Heart left ventricle (tissue), 16 donors: Measurements from ENCODE around the gene GSK3A. TPM values are rescaled to one million over a fixed set of nuclear protein-coding genes. Genes with fewer than 3 reads are reported as not detected.
A peak's percentile ranks its signal among the peaks of the same experiment; 100 is the strongest.

Experiments
- ATAC-seq, 4 donors: fragments of 200-7000 bp; cut with Tn5 transposase; one replicate each; pipeline ENCODE4 v1.9.1; 2020 to 2022; ENCODE audit warnings: moderate library complexity in 4 of 4, mild to moderate bottlenecking in 3 of 4, moderate number of reproducible peaks in 1 of 4
- DNase-seq, 5 donors: peaks; one replicate each; pipeline ENCODE4 v3.0.0-alpha.2; 2020
- H3K27ac ChIP-seq, 12 donors: fragments of 200-600 bp; sonication (generic) in 4 of 12; one replicate each; pipeline versions ENCODE4 v1.5.0 to v1.8.0; 2016 to 2022; ENCODE audit warnings: mild to moderate bottlenecking in 2 of 12
- H3K27me3 ChIP-seq, 9 donors: fragments of 200-600 bp; sonication (generic) in 2 of 9; one replicate each; pipeline versions ENCODE4 v1.5.1 to v1.8.0; 2016 to 2022; ENCODE audit warnings: mild to moderate bottlenecking in 3 of 9
- H3K36me3 ChIP-seq, 9 donors: fragments of 200-600 bp; sonication (generic) in 2 of 9; one replicate each; pipeline versions ENCODE4 v1.5.0 to v1.8.0; 2018 to 2022; ENCODE audit warnings: mild to moderate bottlenecking in 2 of 9
- H3K4me1 ChIP-seq, 12 donors: fragments of 200-600 bp; sonication (generic) in 4 of 12; one replicate each; pipeline versions ENCODE4 v1.5.0 to v1.8.0; 2016 to 2022; ENCODE audit warnings: mild to moderate bottlenecking in 3 of 12
- H3K4me3 ChIP-seq, 12 donors: fragments of 200-600 bp; sonication (generic) in 4 of 12; one replicate each; pipeline versions ENCODE4 v1.5.0 to v1.8.0; 2017 to 2022; ENCODE audit warnings: mild to moderate bottlenecking in 9 of 12, moderate library complexity in 4 of 12
- H3K9me3 ChIP-seq, 12 donors: fragments of 200-600 bp; sonication (generic) in 4 of 12; one replicate each; pipeline versions ENCODE4 v1.5.0 to v1.8.0; 2016 to 2022; ENCODE audit warnings: mild to moderate bottlenecking in 1 of 12
- POLR2A ChIP-seq, 2 donors: fragments of 450-650 bp; IDR thresholded peaks; one replicate each; pipeline ENCODE4 v1.6.1; 2017; ENCODE audit warnings: antibody characterized with exemption in 2 of 2, mild to moderate bottlenecking in 2 of 2, moderate library complexity in 2 of 2
- WGBS, 4 donors: extraction: QIAGEN DNeasy Blood & Tissue Kit in 2 of 4; methylation state at CpG; one replicate each; pipeline versions ENCODE4 v1.1.5 to v1.1.7; 2013 to 2018; 5-methylcytosine and 5-hydroxymethylcytosine counted together
- intact Hi-C, 10 donors: fragments of 100-400 bp; cut with DNase I; formaldehyde crosslinking; loops; one replicate each; pipeline versions ENCODE4 v1.11.1 to v1.14.2; 2022
- polyA plus RNA-seq, 2 donors: library from polyadenylated mRNA; stranded (reverse); fragments of 200-250 nt; gene quantifications; one replicate each; pipeline ENCODE4 v1.2.3, GENCODE V29; 2013
- total RNA-seq, 9 donors: library from RNA; depleted of rRNA in 2 of 9; stranded (reverse); fragments of >200 nt in 2 of 9; fragmentation: NEBNext Ultra II Directional in 3 of 9; extraction: Animal tissue kit (Norgen Biotek cat#: 25700) in 3 of 9; gene quantifications; one replicate each; pipeline versions ENCODE4 v1.1.0 to v1.2.4, GENCODE V29; 2016 to 2023
- TF ChIP-seq, protein P1 (sequence below), 12 donors: fragments of 200-600 bp; sonication (generic) in 4 of 12; IDR thresholded peaks; one replicate each; pipeline versions ENCODE4 v1.5.0 to v1.8.0; 2018 to 2022; ENCODE audit warnings: antibody characterized with exemption in 12 of 12, mild to moderate bottlenecking in 5 of 12
- donor health status: ischemic (EF 13 %, LVEDD 7.1; RV severe dilation, severe dysfunction).
- donor health status: healthy with polysubstance abuse.
- donor health status: DM: no; HTN: yes; CAD: no.
- donor health status: DM: no; HTN: no; CAD: no.
- donor health status: ischemic (EF 25% LVEDD 6.9; RV normal size, moderate dysfunction).
- donor health status: ischemic (EF 25% LVEDD 5.7; RV mildly dilated, moderate dysfunction).
- donor health status: healthy.
- donor health status: DM: yes; HTN: yes; CAD: no.
- donor health status: ischemic (EF 35%, LVEDD 5.7; RV mildly dilated, moderate dysfunction).
- donor health status: nonischemic (EF 11% LVEDD 7.7; RV severe dilation, severe dysfunction).
- donor health status: DM: yes; HTN: yes; CAD: no.
- donor health status: PGD.
- donor health status: ischemic (EF 29% LVEDD 5.4; RV normal size, mild dysfunction).
- donor health status: nonischemic (EF 23%, LVEDD 6.1; RV moderate dilation, normal function).

GSK3A gene
- total and polyA plus RNA-seq, 11 donors = 22.5 to 76.5 (median 38.8) TPM

DNA sequence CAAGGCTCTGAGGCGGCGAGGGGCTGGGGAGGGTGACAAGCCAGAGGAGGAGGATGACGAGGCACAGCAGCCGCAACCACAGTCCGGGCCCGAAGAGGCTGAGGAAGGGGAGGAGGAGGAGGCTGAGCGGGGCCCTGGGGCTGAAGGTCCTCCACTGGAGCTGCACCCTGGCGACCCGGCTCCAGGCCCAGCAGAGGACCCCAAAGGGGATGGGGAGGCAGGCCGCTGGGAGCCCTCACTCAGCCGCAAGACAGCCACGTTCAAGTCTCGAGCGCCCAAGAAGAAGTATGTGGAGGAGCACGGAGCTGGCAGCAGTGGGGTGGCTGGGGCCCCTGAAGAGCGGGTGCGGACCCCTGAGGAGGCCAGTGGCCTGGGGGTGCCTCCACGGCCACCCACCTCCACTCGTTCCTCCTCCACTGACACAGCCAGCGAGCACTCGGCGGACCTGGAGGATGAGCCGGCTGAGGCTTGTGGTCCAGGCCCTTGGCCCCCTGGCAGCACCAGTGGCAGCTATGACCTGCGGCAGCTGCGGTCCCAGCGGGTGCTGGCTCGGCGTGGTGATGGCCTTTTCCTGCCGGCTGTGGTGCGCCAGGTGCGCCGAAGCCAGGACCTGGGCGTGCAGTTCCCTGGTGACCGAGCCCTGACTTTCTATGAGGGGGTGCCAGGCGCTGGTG is 29.6 kb upstream of the GSK3A start:
- no peak for ATAC-seq
- peak in 2 of 5 donors; percentile 18 to 32 for DNase-seq
- 86 to 90% (median 89%) methylated on average over 21 to 35 of the region's 35 CpGs for WGBS, 4 donors
- Histone ChIP-seq H3K36me3 (peaks cover 0 to 45% (median 29%) of the 10 kb centered on the region in 9 donors), H3K27ac (peak overlapping the region in 3 of 12 donors; percentile 90 to 95 (median 94)), H3K4me3 (no peak overlapping the region), H3K4me1 (peaks cover 8 to 66% (median 52%) of the 10 kb centered on the region in 12 donors), H3K27me3 (no peaks in the 10 kb centered on the region), H3K9me3 (no peaks in the 10 kb centered on the region)
- intact Hi-C loops = no loop called here
- TF ChIP-seq, protein P1, sequence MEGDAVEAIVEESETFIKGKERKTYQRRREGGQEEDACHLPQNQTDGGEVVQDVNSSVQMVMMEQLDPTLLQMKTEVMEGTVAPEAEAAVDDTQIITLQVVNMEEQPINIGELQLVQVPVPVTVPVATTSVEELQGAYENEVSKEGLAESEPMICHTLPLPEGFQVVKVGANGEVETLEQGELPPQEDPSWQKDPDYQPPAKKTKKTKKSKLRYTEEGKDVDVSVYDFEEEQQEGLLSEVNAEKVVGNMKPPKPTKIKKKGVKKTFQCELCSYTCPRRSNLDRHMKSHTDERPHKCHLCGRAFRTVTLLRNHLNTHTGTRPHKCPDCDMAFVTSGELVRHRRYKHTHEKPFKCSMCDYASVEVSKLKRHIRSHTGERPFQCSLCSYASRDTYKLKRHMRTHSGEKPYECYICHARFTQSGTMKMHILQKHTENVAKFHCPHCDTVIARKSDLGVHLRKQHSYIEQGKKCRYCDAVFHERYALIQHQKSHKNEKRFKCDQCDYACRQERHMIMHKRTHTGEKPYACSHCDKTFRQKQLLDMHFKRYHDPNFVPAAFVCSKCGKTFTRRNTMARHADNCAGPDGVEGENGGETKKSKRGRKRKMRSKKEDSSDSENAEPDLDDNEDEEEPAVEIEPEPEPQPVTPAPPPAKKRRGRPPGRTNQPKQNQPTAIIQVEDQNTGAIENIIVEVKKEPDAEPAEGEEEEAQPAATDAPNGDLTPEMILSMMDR (IDR thresholded peaks at IDR 0.05) = no peak
- TF ChIP-seq POLR2A (IDR thresholded peaks at IDR 0.05) = no peak

DNA sequence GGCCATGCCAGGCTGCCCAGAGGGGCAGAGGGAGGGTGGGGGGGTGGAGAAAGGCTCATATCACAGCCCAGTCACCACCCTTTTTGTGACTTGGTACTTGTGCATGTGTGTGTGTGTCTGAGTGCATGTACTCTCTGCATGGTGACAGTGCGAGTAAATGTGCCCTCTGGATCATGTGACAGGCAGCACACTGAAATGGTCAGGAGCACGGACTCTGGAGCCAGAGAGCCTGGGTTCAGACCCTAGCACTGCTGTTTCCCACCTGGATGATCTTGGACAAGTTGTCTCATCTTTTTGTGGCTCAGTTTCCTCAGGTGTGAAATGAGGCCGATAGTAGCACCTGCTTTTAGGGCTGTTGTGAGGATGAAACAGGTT is 28.6 kb upstream of the GSK3A start:
- H3K4me3 ChIP-seq = peak overlapping the region in 10 of 12 donors; percentile 54 to 79 (median 69)
- H3K27ac ChIP-seq = peak overlapping the region; percentile 74 to 98 (median 90)
- peaks cover 8 to 57% (median 44%) of the 10 kb centered on the region in 12 donors for H3K4me1 ChIP-seq
- no peak for ATAC-seq
- no peaks in the 10 kb centered on the region for H3K27me3 ChIP-seq
- intact Hi-C loops = no loop called here
- no peaks in the 10 kb centered on the region for H3K9me3 ChIP-seq
- TF ChIP-seq, protein P1 (IDR thresholded peaks at IDR 0.05) = no peak
- no peak for TF ChIP-seq POLR2A (IDR thresholded peaks at IDR 0.05)
- peaks cover 0 to 42% (median 29%) of the 10 kb centered on the region in 9 donors for H3K36me3 ChIP-seq
- 39 to 55% (median 43%) methylated on average over 3 of the region's 3 CpGs for WGBS, 4 donors
- DNase-seq = peak in 2 of 5 donors; percentile 18 to 36

DNA sequence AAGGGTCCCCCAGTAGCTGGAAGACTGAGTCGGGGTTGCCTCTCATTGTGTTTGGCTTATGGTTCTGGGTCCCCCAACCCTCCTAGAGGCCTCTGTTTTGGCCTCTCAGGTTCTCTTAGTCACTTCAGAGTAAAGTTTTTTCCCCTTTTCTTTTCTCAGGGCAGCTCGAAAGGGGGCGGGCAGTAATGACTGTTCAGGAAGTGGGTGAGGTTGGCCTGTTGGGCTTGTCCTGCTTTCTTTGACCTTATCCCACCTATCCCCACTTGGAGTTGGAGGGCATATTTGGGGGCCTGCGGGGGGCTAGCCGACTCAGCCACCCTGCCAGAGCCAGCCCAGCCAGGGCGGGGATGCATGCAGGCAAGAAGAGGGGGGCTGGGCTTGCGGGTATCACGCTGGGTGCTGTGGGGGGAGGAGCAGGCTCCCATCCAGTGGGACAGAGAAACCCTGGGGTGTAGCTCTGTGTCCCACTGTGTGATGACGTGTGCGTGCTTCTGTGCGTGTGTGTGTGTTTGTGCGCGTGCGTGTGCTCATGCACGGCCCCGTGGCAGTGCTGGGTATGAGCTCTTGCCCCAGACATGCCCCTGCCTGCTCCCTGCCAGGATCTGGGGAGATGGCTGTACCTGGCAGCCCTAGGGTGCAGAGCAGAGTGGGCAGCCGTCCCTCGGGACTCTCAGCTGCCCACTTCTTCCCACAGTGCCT is 28.1 kb upstream of the GSK3A start:
- no peak for TF ChIP-seq POLR2A (IDR thresholded peaks at IDR 0.05)
- TF ChIP-seq, protein P1 (IDR thresholded peaks at IDR 0.05) = no peak
- Histone ChIP-seq H3K9me3 (no peaks in the 10 kb centered on the region), H3K36me3 (peaks cover 0 to 39% (median 29%) of the 10 kb centered on the region in 9 donors), H3K27ac (peak overlapping the region; percentile 74 to 98 (median 90)), H3K4me1 (peaks cover 8 to 51% (median 38%) of the 10 kb centered on the region in 12 donors), H3K27me3 (no peaks in the 10 kb centered on the region), H3K4me3 (peak overlapping the region; percentile 23 to 79 (median 66))
- DNase-seq (peak in 3 of 5 donors; percentile 54 to 76 (median 60)), ATAC-seq (peak in 1 of 4 donors; percentile 1)
- intact Hi-C loops = no loop called here
- 12 to 17% (median 14%) methylated on average over 7 to 18 of the region's 18 CpGs for WGBS, 4 donors
